Progenitor cell of endocrine pancreas (in vitro differentiated cells): ENCODE results near the gene FAM136A. TPM values are rescaled to one million over a fixed set of nuclear protein-coding genes. Genes with fewer than 3 reads are reported as not detected.
"Not testable (repeated sequence)": the region's sequence is repeated elsewhere in the genome, so short reads cannot be mapped to it uniquely, and the experiment has no call there.

ENCODE experiments used
- DNase-seq: peaks from one replicate; pipeline ENCODE4 v3.0.0; 2021; ENCODE audit warnings: low spot score; ENCODE audit not compliant: unreplicated experiment
- H3K27ac Mint-ChIP-seq: 2 replicates; pipeline ENCODE4 v1.8.0; 2021; ENCODE audit warnings: mild to moderate bottlenecking, moderate library complexity, mixed read lengths
- H3K27me3 Mint-ChIP-seq: 2 replicates; pipeline ENCODE4 v1.8.0; 2021; ENCODE audit warnings: mixed read lengths
- H3K36me3 Mint-ChIP-seq: 2 replicates; pipeline ENCODE4 v1.8.0; 2022; ENCODE audit warnings: mixed read lengths; ENCODE audit not compliant: insufficient read depth
- H3K4me1 Mint-ChIP-seq: 2 replicates; pipeline ENCODE4 v1.8.0; 2021; ENCODE audit warnings: low read depth, mixed read lengths
- H3K4me3 Mint-ChIP-seq: 2 replicates; pipeline ENCODE4 v1.8.0; 2021; ENCODE audit warnings: low read depth, mild to moderate bottlenecking, moderate library complexity, mixed read lengths
- H3K9me3 Mint-ChIP-seq: 2 replicates; pipeline ENCODE4 v1.8.0; 2021; ENCODE audit warnings: low read depth, mixed read lengths
- total RNA-seq: library from RNA; stranded (reverse); gene quantifications from 2 replicates; pipeline ENCODE4 v1.2.1, GENCODE V29; 2021
- TF ChIP-seq, protein P1 (sequence below): fragments of 200-600 bp; sonication (generic); IDR thresholded peaks from one replicate; pipeline ENCODE4 v1.5.0; 2021; ENCODE audit warnings: antibody characterized with exemption, mild to moderate bottlenecking; ENCODE audit not compliant: unreplicated experiment

Gene FAM136A
- total RNA-seq, 1 donor from 2014 or later, result 75.8 TPM

DNA sequence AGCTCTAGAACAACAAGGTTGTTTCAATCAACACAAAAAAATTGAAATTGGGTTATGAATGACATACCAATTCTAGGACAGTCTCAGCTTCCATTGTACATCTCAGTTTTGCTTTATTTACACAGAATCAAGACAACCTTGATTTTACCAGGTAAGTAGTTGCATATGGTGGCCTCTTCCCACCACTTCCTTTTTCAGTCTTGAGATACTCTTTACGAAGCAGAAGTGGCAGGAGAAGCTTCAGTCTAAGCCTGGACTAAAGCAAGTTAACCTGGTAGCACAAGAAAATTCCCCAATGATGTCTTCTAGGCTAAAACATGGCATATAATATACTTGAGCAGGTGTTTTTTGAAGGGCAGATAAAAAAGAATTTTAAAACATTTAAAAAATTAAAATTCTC, 10.7 kb upstream of the FAM136A start:
- no peaks in the 10 kb centered on the region for H3K9me3 Mint-ChIP-seq
- H3K27ac Mint-ChIP-seq, result no peak overlapping the region
- TF ChIP-seq, protein P1, sequence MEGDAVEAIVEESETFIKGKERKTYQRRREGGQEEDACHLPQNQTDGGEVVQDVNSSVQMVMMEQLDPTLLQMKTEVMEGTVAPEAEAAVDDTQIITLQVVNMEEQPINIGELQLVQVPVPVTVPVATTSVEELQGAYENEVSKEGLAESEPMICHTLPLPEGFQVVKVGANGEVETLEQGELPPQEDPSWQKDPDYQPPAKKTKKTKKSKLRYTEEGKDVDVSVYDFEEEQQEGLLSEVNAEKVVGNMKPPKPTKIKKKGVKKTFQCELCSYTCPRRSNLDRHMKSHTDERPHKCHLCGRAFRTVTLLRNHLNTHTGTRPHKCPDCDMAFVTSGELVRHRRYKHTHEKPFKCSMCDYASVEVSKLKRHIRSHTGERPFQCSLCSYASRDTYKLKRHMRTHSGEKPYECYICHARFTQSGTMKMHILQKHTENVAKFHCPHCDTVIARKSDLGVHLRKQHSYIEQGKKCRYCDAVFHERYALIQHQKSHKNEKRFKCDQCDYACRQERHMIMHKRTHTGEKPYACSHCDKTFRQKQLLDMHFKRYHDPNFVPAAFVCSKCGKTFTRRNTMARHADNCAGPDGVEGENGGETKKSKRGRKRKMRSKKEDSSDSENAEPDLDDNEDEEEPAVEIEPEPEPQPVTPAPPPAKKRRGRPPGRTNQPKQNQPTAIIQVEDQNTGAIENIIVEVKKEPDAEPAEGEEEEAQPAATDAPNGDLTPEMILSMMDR, result no peak
- peaks cover 4% of the 10 kb centered on the region for H3K4me1 Mint-ChIP-seq
- H3K36me3 Mint-ChIP-seq, result no peaks in the 10 kb centered on the region
- H3K4me3 Mint-ChIP-seq, result no peak overlapping the region
- no peak for DNase-seq
- no peaks in the 10 kb centered on the region for H3K27me3 Mint-ChIP-seq

DNA sequence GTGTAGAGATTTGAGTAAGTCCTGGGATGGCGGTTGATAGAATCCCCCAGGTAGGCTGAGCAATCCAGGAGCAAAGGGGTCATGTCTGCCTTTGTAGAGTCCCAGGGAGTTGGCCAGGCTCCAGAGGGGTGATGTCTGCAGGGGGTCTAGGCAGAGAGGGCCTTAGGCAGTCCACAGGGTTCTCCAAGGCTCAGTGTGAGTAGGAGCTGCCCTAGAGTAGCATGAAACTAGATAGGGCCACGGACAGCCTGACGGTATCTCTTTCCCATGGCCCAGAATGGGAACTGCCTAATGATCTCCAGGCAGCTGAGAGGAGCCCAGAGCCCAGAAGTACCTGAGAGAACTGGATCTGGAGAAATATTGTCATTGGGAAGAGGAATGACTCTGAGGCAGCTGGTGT, 9.0 kb upstream of the FAM136A start:
- Mint-ChIP-seq H3K4me1 (peaks cover 4% of the 10 kb centered on the region), H3K9me3 (no peaks in the 10 kb centered on the region), H3K27me3 (no peaks in the 10 kb centered on the region), H3K36me3 (no peaks in the 10 kb centered on the region), H3K4me3 (no peak overlapping the region), H3K27ac (no peak overlapping the region)
- TF ChIP-seq, protein P1, result no peak
- no peak for DNase-seq

DNA sequence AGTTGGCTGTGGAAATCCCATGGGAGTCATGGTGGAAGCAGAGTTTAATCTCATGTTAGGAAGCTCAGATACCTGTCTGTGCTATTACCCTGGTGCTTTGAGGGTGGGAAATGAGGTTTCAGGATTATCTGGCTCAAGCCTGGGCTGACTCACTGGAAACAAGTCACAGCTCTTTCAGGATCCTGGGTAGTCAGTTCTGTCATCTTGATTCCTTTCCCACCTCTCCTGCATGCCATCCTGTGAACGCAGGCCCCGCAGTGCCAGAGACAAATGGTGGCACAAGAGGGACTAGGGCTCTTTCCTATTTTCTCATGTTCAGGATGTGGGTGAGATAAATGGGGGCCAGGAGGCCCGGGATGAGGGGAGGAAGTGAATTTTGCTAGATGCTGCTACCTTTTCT, 3.7 kb upstream of the FAM136A start:
- DNase-seq, result no peak
- H3K36me3 Mint-ChIP-seq, result peaks cover 2% of the 10 kb centered on the region
- H3K27me3 Mint-ChIP-seq, result no peaks in the 10 kb centered on the region
- H3K4me1 Mint-ChIP-seq, result peaks cover 13% of the 10 kb centered on the region
- H3K9me3 Mint-ChIP-seq, result no peaks in the 10 kb centered on the region
- TF ChIP-seq, protein P1, result no peak
- H3K4me3 Mint-ChIP-seq, result no peak overlapping the region
- no peak overlapping the region for H3K27ac Mint-ChIP-seq

DNA sequence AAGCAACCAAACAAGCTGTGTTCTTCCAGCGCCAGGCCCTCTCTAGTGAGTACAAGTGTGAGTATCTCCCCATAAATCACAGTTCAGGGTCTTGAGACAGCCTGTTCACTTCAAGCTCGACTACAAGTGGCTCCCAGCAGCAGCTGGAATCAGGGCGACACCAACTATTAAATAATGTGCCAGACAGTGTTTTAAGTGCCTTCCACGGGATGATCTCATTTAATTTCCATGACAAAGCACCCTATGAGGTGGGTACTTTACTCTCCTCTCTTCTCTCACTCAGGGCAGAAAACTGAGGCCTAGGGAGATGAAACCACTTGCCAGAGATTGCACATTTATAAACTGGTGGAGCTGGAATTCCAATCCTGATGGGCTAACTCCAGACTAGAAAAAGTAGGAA, 2.6 kb upstream of the FAM136A start:
- no peak overlapping the region for H3K4me3 Mint-ChIP-seq
- no peak for DNase-seq
- H3K27ac Mint-ChIP-seq, result no peak overlapping the region
- H3K36me3 Mint-ChIP-seq, result peaks cover 7% of the 10 kb centered on the region
- TF ChIP-seq, protein P1, result no peak
- H3K9me3 Mint-ChIP-seq, result no peaks in the 10 kb centered on the region
- H3K4me1 Mint-ChIP-seq, result peaks cover 15% of the 10 kb centered on the region
- H3K27me3 Mint-ChIP-seq, result no peaks in the 10 kb centered on the region

DNA sequence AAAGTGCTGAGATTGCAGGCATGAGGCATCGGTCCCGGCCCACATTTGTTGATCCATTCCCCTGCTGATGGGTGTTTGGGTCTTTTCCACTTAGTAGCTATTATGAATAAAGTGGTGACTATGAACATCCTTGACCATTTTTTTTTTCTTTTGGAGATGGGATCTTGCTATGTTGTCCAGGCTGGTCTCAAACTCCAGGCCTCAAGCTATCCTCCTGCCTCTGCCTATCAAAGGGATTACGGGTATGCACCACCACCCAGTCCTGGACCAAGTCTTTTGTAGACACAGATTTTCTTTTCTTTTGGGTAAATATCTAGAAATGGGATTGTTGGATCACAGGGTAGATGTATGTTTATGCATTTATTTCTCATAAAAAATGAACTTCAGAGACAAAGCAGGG, 1.3 kb upstream of the FAM136A start:
- Mint-ChIP-seq H3K4me3 (no peak overlapping the region), H3K9me3 (no peaks in the 10 kb centered on the region), H3K27me3 (no peaks in the 10 kb centered on the region), H3K4me1 (peaks cover 15% of the 10 kb centered on the region), H3K36me3 (peaks cover 16% of the 10 kb centered on the region), H3K27ac (peak overlapping the region; percentile 81)
- TF ChIP-seq, protein P1, result no peak
- no peak for DNase-seq

DNA sequence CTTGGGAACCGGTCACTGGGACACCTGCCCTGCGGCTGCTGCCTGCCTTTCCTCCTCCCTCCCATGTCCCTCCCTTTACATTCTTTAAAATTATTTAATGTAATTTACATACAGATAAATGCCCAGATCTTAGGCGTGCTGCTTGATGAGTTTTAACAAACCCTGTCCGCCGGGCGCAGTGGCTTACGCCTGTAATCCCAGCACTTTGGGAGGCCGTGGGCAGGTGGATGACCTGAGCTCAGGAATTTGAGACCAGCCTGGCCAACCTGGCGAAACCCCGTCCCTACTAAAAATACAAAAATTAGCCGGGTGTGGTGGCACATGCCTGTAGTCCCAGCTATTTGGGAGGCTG, 304 bp upstream of the FAM136A start:
- Mint-ChIP-seq H3K4me3 (peak overlapping the region; percentile 87), H3K4me1 (peaks cover 15% of the 10 kb centered on the region), H3K36me3 (peaks cover 18% of the 10 kb centered on the region)
- not testable (repeated sequence) for H3K27ac Mint-ChIP-seq, H3K27me3 Mint-ChIP-seq, DNase-seq, H3K9me3 Mint-ChIP-seq
